Hindlimb muscle (tissue), 1 donor: ENCODE data around the gene PLPP4. TPM values are rescaled to one million over a fixed set of nuclear protein-coding genes. Genes with fewer than 3 reads are reported as not detected.

Experiments used
- DNase-seq: peaks from one replicate; pipeline ENCODE4 v3.0.0-alpha.2; 2013
- polyA plus RNA-seq: library from polyadenylated mRNA; unstranded; fragments of 120-200 nt; gene quantifications from one replicate; pipeline ENCODE4 v1.2.1, GENCODE V29; 2013; ENCODE audit not compliant: insufficient read length

Gene PLPP4
- polyA plus RNA-seq, 1 donor = 0.23 TPM

- DNase-seq = no peak
Measured at GRCh38 chr10:120580918-120581895, 124.2 kb downstream of the PLPP4 start.

DNA sequence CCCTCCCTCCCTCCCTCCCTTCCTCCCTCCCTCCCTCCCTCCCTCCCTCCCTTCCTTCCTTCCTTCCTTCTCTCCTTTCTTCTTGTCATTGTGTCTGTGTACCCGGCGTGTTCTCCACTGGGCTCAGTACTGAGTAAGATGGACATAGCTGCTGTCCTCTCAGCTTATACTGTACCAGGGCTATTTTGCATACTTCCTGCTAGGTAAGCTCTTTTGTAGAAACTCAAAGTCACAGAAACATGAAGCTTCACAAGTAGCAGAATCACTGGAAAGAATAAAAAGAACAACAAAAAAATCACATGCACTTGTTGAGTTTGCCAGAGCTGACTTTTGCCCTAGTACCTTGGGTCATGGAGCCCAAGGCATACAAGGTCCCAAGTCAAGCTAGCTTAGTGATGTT, 125.7 kb downstream of the PLPP4 start:
- DNase-seq = no peak

- DNase-seq = no peak
Measured at GRCh38 chr10:120583424-120584108, 126.5 kb downstream of the PLPP4 start.

- DNase-seq = no peak
Measured at GRCh38 chr10:120584786-120585185, 127.8 kb downstream of the PLPP4 start.

GRCh38 chr10:120586471-120586872, 129.4 kb downstream of the PLPP4 start:
- DNase-seq = no peak

DNA sequence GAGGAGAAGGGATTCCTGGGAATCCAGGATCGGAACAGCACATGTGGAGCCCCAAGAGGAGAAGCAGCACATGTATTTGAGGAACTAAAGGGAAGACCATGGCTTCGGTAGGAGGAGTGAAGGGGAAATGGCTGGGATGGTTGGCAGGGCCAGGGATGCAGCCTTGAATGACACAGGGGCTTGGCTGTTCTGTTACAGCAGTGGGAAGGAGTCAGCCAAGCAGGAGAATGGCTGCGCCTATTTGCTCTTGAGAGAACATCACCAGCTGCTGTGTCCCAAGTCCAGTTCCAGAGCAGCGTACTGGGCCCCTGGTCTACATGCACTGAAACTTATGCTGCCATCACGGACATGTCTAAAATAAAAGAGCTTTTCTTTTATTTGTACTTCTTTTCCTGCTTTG, 130.0 kb downstream of the PLPP4 start:
- DNase-seq = no peak

DNA sequence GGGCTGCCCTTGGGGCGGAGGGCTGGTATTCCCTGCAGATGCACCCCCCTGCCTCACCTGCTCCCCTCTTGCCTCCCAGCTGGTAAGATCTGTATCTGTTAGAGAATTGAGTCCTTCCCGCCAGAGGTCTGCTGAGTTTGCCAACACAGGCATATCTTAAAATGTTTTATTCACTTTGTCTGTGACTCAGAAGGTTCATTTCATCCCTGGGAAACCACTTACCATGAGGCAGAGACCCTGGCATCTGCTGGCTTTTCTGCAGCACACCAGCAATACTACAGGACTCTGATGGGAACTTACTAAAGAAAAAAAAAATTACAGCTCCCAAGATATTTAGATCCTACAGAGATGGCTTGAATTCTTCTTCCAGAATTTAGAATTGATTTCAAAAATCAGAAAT, 131.3 kb downstream of the PLPP4 start:
- DNase-seq = no peak

GRCh38 chr10:120593693-120594092, 136.7 kb downstream of the PLPP4 start:
- DNase-seq = no peak

GRCh38 chr10:120597902-120598301, 140.9 kb downstream of the PLPP4 start:
- no peak for DNase-seq

DNA sequence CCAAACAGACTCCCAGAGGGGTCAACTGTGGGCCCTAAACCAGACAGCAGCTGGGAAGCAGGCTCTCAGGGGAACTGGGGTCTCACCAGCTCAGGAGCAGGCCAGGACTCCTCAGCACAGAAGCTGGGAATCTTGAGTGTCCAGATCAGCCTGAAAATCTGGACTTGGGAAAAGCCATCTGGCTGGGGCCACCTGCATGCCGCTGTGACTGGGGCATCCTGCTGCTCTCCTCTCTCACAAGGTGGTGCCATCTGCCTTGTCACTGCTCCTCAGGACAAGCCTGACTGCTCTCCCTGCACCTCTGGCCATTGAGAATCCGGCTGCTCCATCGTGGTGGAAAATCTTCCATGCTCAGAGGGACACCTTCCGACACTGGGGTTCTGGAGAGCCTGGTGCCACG, 141.4 kb downstream of the PLPP4 start:
- no peak for DNase-seq

DNA sequence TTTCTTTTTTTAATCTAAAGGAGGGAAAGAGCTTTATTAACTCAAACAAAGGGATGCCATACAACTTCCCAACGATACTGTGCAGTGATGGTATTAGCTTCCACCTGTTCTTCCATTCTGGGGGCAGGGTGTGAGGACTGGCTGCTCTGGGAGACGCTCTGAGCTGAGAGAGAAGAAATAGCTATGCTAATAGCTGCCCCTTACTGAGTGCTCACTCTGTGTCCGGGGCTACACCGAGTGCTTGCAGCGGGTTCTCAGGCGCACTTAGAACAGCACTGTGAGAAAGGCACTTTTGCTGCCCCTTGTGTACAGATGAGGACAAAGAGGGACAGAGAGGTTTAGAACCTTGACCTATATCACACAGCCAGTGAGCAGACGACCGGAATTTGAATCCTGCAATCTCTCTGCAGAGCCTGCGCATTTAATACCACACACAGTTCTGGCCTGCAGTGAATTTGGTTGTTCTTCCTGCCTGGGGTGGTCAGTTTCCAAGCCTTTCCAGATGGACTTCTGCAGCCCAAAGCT, 142.2 kb downstream of the PLPP4 start:
- no peak for DNase-seq

- DNase-seq = no peak
Measured at GRCh38 chr10:120600871-120601649, 144.0 kb downstream of the PLPP4 start.

GRCh38 chr10:120601999-120602398, 145.0 kb downstream of the PLPP4 start:
- no peak for DNase-seq

DNA sequence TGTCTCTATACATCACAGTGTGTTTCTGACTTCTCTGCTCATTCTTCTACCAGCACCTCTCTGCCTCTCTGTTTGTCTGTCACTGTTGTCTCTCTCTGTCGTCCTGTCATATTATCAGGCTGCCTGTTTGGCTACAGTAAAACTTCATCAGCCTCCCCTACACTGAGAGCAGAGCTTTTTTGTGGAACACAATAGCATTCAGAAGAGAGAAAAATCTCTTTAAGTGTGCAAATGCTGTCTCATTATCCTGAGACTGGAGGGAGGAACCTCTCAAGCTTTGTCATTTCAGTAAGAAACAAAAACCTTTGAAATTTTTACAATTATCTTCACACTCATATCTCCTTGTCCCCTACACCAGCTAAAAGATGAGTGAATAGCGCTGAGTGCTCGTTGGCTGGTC, 148.4 kb downstream of the PLPP4 start:
- no peak for DNase-seq

GRCh38 chr10:120606051-120606764, 149.2 kb downstream of the PLPP4 start:
- DNase-seq = no peak

DNA sequence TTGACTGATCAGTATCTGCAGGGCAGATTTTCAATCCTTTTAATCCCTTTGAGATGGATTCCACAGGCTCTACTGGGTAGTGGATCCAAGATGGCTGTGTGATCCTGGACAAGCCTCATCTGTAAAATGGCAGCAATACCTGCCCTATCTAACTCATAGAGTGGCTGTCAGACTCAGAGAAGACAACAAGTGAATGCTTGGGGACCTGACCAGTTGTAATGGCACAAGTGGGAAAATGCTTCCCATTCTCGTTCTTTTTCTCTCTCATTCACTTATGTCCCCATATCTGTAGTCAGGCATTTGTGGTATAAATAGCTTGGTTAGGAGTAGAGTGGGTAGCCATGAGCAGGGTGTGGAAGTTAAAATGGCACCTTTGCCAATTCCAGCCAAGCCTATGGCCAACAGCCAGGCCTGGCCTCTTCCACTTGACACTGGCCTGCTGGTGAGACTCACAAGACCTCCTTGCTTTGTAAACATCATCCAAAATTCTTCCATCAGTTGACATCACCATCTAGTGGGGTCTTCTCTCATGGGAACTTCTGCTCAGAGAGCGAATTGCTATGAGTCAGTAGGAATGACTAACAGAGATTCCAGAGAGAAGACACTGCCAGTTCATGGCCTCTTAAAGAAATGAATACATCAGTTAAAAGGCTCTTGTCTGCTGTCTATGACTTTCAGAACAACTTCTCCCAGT, 150.1 kb downstream of the PLPP4 start:
- no peak for DNase-seq

DNA sequence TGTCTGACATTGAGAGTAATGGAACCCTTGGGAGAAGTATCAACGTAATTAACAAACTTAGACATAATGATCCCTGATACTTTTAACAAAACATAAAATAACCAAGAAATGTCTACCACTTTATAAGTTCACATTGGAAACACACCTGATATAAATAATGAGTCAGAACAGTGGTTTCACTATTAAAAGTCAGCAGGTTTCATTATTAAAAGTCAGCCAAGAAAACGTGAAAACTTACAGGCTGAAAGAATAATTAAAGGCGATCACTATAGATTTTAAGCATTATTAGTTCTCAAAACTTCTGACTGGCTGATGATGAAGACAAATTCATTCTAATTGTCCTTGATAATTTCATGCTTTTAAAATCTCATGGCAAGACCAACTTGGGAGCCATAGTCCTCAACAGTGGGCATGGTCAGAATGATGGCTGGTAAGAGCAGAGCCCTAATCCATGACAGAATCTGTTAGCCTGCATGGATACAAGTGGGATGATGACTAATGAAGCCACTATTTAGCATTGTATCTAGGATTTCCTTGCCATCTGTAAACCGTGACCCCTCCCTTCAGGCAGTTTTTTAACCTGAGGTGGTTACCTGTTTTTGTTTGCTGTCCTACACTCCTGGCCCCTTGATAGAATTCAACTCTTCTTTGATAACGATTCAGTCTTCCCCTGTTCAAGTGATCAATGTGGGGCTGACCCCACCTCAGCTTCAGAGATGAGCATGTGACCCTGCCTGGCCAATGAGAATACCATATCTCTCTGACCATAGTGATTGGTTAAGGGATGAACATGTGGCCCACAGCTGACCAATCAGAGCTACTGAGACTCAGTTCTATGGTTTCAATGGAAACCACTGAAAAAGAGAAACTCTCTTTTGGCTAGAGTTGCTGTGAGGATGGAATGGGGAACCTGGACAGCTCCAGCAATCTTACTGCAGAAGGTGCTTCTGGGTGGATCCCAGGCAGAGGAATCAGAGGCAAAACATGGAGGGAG, 151.0 kb downstream of the PLPP4 start:
- DNase-seq = no peak

GRCh38 chr10:120609006-120609405, 152.0 kb downstream of the PLPP4 start:
- DNase-seq = no peak

GRCh38 chr10:120610791-120611190, 153.8 kb downstream of the PLPP4 start:
- DNase-seq = no peak

DNA sequence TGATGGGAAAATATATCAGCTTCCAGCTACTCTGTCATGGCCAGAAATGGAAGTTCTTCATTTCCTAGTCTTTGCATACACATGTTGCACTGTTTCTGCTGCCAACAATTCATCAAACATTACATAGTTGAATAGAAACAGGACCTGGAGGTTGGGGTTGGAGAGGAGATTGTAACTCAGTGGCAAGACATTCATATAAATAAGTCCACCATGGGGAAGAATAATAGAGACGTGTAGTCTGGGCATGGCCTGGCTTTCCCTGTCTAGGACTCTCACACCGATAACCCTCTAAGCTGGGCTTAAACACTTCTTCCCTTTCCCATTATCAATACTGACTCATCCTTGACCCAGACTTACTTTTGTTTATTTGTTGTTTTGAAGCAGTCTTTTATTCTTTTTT, 155.7 kb downstream of the PLPP4 start:
- DNase-seq = no peak
